Stimulated activated CD4-positive, alpha-beta T cell treated with anti-CD3 and anti-CD28 coated beads, Interleukin-15, amount 100 ng/mL, for 48 hours (primary cell): Measurements from ENCODE around the gene PDXK.

ENCODE experiments used
- DNase-seq, 2 donors: peaks; one replicate each; pipeline ENCODE4 v3.0.0-alpha.2; 2020; ENCODE audit warnings: low read depth in 2 of 2

Gene PDXK

DNA sequence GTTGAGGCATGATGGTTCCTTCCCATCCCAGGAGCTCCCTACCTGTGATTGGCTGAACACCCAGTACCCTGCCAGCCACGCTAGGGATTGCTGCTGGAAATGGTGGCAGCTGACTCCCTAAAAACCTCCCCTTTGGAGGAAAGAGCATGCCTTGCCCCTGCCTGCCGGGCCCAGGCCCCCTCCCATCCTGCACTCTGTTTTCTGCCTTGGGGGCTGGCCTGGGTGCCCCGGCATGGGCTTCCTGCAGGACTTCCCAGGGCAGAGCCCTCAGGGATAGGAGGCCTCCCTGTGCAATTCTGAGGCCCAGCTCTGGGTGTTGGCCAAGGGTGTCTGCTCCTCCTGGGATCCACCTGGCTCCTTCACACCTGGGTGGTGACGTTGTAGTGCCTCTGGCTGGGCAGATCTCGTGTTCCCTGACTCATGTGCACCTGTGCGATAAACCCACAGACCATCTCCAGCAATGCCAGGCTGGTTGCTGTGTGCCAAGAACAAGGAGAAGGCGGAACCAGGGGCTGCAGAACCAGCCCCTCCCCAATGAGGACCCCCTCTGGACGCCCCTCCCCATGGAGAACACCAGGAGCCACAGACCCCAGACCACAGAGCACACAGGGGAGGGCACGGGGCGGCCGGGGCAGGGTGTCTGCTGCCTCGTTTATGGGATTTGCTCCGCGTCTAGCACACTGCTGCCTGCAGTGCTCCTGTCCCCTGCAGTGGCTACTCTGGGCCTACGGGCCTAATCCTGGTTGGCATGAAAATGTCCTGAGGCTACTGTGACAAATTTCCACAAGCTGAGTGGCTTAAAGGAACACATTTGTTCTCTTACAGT lies 43.6 kb downstream of the PDXK start:
- no peak for DNase-seq

DNA sequence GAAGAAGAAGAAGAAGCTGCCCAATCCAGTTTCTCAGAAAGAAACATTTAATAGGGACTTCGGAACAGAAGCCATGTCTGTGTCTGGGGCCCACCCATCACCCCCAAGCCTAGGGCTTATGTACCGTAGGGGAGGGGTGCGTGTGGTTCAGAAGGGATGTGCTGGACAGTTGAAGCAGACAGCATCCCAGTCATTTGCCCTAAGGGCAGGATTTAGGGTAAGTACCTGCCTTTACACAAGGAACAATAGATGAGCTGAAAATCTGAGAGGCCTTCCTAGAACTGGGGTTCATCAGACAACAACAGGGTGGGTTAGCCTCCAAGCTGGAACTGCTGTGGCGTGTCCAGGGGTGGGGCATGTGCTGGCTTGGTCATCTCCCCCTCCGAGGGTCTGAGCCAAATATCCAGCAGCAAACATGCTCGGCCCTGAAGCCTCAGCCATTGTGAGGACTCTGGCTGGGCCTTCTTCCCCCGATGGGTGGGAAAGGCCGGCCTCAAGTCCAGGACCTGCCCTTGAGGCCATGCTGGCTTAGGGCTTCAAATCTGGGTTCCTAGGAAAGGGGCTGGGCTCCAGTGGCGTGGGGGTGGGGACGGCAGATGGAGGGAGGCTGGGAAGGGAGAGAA lies 45.1 kb downstream of the PDXK start:
- no peak for DNase-seq

DNA sequence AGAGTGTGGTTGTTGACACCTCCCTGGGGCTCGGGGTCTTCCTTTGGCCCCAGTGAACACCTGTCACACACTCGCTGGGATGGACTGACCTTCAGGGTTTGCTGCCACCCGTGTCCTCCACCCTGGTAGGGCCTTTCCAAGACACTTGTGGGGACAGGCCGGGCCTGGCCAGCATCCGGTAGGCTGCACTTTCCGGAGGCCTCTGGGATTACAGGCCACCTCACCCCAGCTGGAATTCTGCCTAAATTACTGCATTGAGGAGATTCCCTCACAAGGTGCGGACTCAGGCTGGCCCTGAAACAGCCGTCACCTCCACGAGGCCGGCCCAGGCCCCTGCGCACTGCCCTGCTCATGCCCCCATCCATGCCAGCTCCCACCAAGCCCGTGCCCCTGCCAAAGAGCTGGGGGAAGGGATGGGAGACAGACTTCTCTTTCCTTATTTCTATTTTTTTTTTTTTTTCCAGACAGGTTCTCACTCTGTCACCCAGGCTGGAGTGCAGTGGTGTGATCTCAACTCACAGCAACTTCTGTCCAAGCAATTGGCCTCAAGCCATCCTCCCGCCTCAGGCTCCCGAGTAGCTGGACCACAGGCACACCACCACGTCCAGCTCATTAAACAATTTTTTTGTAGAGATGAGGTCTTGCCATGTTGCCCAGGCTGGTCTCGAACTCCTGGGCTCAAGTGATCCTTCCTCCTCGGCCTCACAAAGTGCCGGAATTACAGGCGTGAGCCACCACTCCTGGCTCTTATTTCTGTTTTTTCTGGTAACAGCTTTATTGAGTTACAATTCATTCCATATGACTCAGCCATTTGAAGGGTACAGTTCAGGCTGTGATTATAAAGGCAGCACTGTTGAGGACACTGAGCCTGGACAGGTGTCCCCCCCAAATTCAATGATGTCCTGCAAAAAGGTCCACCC lies 45.9 kb downstream of the PDXK start:
- DNase-seq, result no peak

DNA sequence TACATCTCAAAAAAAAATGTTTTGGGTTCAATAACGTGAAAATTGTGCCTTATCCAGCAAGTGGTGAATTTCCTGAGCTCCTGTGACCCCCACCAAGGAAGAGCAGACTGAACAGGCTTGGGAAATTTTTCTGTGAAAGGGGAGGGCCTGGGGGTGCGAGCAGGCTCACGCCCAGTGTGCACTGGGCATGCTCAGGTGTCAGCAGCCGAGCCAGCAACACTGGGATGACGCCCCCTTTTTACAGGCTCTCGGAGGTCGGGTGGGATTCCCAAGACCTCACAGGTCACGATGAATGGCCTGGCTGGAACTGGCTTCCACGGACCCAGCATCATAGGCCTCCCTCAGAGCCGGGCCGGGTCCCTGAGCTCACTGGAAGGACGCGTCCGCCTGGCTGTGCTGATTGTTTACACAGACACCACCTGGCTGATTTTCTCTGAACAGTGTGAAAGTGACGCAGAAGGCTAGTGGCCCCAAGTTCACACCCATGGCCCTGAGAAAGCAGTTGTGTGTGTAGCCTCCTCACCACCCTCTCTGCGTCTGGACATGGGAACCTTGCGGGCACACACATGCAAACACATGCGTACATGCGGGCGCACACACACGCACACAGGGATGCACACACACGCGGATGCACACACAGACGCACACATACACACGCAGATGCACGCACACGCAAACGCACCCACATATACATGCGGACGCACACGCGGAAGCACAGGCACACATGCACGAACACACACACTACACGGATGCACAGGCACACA lies 48.0 kb downstream of the PDXK start:
- no peak for DNase-seq

DNA sequence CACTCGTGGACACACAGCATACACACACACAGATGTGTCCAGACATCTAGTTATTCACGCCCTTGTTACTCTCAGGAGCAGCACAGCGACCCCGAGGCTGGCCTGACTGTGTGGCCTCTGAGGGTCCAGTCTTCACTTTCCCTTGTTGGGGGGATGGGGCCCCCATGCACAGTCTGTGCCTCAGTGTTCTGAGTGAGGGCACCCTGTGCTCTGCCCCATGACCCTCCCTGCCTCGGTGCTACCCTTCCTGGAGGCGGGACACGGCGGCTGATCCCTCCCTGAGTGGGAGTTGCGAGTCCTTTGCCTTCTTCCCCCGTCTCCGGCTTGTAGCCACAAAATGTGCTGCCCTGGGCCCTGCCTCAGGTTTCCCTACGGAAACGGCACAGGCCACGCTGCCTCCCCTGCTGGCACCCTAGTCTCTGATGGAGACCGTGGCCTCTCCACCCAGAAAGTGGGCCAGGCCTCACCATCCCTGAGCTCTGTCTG lies 48.6 kb downstream of the PDXK start:
- no peak for DNase-seq

DNA sequence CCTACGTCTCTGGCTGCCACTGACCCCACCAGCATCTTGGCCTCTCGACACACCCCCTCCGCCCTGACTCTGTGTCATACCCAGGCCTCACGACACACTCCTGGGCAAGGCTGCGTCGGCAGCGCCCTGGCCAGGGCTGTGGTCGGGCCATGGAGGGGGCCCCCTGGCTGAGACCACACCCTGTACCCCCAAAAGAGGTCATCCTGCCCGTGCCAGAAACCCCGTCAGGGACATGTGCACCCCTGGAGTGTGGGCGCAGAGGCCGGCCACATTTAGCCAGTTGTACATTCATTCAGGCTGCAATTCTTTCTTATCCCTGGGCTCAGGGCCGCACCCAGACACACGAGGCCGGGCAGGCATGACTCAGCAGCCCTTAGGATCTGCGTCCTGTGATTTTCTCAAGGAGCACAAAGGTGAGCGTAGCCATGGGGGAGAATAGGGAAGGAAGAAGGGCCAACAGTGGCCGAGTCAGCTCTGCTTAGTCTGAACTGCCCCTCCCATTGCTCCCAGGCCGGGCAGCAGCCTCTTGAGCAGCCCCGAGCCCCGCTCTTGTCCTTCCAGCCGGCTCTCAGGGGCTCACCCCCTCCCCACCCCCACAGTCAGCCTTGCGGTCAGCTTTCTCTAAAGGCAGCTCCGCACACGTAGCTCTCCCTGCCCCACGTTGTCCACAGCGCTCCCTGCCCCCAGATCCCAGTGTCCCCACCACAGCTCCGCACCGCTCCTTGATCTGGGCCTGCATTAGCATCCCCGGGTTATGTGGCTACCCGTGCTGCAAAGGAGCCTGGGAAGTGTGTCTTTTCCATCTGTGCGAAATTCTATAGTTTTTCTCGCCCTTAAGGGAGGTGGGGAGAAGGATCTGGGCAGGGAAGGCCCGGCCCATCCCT lies 49.3 kb downstream of the PDXK start:
- DNase-seq, result no peak

DNA sequence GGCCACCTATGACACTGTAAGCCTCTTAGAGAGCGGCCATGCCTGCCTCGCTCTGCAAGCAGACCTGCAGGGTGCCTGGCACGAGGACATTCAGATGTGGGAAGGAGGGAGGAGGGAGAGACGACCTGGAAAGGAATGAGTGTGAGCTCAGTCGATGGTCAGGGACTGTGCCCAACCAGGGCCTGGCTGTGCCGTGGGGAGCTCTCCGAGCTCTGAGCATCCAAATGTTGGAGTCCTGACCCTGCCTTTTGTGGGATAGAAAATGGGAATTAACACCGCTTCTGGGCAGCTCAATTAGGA lies 49.9 kb downstream of the PDXK start:
- DNase-seq, result no peak

DNA sequence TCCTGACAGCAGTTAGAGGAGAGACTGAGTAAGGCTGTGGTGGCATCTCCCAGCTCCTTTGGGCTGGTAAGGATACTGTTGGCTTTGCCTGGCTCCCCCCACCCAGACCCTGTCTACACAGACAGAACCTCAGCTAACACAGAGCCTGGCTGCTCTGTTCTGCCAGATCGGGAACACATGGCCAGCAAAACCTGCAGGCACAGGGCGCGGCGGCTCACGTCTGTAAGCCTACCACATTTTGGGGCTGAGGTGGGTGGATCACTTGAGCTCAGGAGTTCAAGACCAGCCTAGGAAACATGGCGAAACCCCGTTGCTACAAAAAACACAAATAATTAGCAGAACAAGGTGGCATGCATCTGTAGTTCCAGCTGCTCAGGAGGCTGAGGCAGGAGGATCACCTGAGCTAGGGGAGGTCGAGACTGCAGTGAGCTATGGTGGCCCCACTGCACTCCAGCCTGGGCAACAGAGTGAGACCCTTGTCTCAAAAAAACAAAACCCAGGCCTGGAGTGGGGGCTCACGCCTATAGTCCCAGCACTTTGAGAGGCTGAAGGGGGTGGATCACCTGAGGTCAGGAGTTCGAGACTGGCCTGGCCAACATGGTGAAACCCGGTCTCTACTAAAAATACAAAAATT lies 50.5 kb downstream of the PDXK start:
- DNase-seq, result no peak

DNA sequence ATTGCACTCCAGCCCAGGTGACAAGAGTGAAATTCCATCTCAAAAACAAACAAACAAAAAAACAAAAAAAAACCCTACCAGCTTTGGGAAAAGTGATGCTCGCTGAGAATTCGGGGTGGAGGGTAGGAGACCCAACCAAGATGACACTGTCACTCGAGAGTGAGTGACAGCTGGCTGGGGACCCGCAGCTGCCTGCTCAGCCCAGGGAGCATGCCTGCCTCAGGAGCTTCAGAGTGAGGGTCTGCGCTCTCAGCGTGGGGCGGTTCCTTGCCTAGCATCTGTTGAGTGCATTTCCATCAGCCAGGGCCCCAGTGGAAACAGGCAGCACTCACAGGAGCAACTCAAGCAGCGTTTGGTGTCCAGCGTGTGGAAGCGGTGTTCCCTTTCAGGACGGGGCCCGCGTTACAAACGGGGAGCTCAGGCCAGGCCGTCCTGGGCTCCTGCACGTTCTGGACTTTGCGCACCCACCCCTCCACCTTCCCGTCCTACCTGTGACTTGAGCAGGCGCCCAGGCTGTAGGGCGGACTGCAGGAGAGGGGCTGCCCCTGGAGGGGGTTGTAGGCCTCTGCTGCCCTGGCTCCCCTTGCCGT lies 51.2 kb downstream of the PDXK start:
- DNase-seq, result no peak

DNA sequence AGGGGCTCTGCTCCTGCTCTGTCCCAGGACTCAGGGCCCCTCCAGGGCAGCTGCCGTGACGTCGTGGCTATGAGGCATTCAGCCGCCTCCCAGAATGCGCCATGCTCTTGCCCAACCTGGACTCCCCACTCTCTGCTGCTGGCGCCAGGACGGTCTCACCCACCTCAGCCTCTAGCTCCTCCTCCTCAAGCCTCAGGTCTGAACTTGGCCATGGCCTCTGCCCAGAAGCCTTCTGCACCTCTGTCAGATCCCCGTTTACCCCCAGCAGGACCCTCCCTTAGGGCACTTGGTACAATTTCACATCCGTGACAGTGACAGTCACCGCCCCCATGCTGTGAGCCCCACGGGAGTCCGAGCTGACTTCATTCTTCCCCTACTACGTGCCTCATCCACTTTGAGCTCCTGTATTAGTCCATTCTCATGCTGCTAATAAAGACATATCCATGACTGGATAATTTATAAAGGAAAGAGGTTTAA lies 52.3 kb downstream of the PDXK start:
- DNase-seq, result no peak

DNA sequence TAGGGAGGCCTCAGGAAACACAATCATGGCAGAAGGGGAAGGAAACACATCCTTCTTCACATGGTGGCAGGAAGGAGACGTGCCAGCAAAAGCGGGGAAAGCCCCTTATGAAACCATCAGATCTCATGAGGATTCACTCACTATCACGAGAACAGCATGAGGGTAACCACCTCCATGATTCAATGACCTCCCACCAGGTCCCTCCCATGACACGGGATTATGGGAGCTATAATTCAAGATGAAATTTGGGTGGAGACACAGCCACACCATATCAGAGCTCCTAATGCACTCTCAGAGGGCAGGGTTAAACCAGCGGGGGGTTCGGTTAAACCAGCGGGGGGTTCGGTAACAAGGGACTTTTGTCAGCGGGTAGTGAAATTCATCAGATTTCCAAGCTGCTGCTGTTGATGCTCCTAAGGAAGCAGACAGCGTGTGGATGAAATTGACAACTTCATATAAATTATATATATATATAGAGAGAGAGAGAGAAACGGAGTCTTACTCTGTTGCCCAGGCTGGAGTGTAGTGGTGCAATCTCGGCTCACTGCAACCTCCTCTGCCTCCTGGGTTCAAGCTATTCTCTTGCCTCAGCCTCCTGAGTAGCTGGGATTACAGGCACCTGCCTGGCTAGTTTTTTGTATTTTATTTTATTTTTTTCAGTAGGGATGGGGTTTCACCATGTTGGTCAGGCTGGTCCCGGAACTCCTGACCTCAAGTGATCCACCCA lies 52.9 kb downstream of the PDXK start:
- DNase-seq, result no peak

DNA sequence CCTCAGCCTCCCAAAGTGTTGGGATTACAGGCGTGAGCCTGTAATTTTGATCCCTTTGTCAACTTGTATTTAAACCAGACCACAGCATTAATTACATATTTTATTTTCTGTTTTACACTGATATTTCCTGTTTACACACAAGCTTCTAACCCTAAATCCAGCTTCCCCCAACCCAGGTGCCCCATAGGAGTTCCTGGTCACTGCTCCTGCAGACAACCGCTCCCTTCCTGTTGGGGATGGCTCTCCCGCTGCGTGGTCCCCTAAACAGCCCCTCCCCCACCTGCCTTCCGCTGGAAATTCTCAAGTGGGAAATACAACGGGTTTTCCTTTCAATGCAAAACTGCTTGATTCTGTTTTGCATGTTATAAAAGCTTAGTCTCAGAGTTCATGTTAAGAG lies 53.5 kb downstream of the PDXK start:
- no peak for DNase-seq

DNA sequence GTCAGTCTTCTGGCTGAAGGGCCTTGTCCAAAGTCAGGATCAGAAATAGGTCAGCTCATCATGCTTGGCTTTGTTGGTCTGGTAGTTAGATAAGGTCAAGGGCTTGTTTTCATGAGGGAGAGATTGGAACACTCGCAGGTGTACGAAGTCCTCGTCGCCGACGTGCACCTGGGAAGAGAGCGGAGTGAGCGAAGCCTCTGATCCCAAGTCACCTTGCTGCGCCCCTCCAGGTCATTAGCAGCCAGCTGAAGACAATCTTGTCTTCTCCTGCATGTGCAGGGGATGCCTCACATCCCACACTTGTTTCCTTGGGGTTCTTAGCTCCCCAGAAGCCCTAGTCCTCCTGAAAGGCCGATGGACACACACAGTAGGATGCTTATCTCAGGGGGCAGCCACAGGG lies 55.2 kb downstream of the PDXK start:
- DNase-seq, result no peak

DNA sequence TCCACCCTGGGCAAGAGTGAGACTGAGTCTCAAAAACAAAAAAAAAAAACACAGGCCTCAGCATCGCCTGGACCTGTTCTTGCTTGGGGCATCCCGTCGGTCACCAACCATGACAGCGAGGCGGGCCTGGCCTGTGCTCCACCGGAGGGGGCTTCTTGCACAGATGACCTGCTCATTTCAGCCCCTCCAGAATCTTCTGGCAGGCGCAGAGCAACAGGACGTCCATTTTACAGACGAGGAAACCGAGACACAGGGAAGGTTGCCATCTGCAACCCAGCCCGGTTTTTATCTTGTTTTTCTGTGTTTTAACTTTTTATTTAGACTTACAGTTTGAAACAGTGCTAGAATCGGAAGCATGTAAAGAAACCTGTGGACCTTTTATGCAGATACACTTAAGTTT lies 56.3 kb downstream of the PDXK start:
- no peak for DNase-seq

DNA sequence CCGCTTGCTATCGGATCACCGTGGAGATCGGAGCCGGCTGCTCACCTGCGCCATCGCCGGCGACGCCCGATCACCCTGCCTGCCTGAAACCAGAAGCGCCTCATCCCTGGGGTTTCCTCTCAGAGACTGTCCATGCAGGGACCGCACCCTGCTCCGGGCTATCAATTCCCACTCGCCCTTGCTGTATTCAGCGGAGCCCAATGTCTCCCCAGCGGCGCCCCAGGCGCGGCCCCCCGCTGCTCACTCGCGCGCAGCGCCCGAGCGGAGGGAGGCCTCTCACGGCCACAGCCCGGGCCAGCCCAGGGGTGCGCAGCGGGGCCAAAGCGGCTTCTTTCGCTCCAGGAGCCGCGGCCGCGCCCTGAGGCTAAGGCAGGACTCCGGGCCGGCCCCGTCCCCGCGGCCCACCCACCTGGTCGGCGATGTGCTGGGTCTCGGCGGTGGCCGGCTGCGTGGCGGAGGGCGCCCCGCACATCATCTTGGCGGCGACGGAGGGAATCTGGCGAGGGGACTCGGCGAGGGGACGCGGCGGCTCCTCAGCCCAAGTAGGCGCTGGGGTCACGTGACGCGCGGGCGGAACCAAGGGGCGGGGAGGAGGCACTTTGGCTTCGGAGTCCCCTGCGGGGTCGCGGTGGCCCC lies 57.0 kb downstream of the PDXK start, which contains the start of gene CSTB:
Gene CSTB, minus strand, starts transcription at position 514 of the 636 bp plus-strand sequence. Its CDS starts 39 bp downstream, at position 475.
- DNase-seq, result peak; percentile 61 to 81

DNA sequence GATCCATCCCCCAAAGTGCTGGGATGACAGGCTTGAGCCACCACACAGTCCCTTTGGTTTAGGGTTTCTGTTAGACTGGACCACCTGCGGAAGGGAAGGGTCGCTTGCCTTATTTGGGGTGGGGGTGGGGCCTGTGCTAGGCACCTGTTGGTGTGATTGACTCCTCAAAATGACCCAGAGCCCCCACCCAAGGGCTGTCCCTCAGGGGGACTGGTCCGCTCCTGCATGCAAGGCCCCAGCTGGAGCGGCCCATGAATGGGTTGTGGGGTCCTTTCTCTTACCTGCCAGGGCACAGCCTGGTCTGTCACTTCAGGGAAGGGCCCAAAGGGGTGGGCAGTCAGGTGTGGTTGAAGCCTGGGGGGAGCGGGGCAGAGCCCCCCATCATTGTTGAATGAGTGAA lies 59.0 kb downstream of the PDXK start:
- no peak for DNase-seq

DNA sequence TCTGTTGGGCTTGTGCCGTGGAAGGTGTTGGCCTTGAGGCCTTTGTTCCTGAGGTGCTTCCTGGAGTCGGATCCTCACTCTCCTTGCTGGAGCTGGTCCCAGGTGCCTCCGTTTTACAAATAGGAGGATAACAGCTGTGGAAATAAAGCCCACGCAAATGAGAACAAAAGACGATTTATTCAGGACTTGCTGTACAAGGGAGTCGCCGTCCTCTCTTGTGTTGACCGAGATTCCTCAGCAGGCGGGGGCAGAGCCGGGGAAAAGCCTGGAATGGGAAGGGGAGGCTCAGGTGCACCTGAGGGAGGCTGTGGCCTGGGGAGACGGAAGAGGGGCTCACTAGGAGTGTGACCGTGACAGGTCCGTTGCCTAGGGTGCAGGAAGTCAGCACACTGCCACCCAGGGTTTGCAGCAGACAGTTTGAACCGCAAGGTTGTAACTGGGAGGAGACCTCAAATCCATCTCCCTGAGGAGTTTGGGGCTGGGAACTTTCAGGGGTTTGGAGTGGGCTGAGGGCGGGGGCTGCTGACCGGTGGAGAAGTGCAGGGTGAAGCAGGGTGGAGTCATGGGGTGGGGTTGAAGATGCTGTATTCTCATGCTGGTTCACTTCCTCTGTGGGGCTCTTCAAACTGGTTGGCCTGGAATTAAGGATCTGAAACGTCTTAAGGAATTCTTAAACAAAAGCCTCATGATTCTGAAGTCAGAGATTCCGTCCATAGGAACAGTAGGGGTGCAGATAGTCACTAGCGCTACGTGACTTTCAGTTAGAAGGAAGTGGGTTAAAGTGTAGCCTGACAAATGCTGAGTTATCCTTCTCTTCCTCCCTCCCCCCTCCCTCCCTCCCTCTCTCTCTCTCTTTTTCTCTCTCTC lies 59.8 kb downstream of the PDXK start:
- DNase-seq, result no peak
